Stimulated activated CD4-positive, alpha-beta T cell treated with anti-CD3 and anti-CD28 coated beads, Interleukin-15, amount 100 ng/mL, for 1 hour (primary cell): ENCODE measurements around the gene KIF3B.
"Not testable (repeated sequence)": the region's sequence is repeated elsewhere in the genome, so short reads cannot be mapped to it uniquely, and the experiment has no call there.

Experiments
- DNase-seq, 2 donors: peaks; one replicate each; pipeline ENCODE4 v3.0.0-alpha.2; 2020; ENCODE audit warnings: low read depth in 1 of 2, low spot score in 1 of 2

Gene KIF3B

DNA sequence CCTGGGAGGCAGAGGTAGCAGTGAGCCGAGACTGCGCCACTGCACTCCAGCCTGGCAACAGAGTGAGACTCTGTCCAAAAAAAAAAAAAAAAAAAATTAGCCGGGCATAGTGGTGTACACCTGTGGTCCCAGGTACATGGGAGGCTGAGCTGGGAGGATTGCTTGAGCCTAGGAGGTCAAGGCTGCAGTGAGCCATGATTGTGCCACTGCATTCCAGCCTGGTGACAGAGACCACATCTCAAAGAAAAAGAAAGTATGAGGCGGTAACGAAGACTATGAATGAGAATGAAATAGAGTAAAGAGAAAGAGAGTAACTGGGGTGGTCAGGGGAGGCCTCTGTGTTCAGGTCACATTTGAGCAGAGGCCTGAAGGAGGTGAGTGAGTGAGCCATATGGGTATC is 31.2 kb upstream of the KIF3B start:
- not testable (repeated sequence) for DNase-seq

DNA sequence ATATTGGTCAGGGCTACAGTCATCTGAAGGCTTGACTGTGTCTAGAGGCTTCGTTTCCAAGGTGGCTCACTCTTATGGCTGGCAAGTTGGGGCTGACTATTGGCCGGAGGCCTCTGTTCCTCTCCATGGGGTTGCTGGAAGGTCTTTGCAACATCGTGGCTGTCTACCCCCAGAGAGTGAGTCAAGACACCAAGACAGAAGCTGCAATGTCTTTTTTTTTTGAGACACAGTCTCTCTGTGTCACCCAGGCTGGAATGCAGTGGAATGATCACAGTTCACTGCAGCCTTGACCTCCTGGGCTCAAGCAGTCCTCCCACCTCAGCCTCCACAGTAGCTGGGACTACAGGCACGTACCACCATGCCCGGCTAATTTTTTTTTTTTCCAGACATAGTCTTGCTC is 29.4 kb upstream of the KIF3B start:
- DNase-seq = no peak

DNA sequence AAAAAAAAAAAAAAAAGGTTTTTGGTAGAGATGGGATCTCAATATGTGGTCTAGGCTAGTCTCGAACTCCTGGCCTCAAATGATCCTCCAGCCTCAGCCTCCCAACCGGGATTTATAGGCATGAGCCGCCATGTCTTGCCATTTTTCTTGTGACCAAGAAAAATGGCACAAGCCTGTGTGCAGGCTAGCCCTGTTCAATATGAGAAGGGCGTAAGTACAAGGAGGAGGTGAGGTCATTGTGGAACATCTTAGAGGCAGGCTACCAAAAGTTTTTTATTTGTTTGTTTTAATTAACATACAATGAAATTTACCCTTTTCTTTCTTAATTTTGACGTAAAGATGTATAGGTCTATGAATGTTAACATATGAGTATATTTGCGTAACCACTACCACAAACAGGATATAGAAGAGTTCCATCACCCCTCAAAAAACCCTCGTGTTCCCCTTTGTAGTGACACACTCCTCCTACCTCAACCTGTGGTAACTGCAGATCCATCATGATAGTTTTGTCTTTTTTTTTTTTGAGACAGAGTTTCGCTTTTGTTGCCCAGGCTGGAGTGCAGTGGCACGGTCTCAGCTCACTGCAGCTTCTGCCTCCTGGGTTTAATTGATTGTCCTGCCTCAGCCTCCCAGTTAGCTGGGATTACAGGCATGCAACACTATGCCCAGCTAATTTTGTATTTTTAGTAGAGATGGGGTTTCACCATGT is 28.3 kb upstream of the KIF3B start:
- no peak for DNase-seq

DNA sequence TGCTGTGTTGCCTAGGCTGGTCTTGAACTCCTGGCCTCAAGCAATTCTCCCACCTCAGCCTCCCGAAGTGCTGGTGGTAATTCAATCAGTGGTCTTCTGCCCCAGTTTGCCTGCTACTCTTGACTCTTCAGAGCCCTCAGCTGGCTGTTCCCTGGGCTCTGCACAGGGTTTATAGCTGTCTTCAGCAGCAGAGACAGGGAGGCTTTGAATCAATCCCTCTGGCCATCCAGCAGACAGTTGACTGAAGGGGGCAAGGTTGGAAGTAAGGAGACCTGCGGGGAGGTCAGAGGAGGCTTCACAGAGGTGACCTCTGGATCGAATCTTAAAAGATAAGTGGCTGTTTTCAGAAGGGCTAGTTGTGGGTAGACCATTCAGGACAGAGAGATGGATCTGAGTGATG is 26.0 kb upstream of the KIF3B start:
- no peak for DNase-seq

DNA sequence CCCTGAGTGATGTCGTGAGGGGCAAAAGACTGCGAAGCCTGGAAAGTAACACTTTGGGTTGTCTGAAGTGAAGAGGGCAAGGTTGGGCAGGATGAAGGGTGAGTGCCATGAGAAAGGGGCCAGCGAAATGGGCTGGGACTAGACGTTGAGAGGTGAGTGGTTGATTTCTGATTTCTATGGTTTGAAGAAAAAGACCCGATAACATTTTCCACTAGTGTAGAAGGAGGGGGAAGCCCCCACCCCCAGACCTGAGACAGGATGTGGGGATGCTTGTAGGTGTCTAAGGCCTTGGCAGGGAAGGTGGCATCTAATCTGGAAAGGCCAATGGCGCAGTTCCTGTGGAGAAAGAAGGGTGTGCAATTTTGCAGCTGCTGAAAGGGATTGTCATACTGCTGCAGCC is 25.3 kb upstream of the KIF3B start:
- peak in 1 of 2 donors; percentile 70 for DNase-seq

DNA sequence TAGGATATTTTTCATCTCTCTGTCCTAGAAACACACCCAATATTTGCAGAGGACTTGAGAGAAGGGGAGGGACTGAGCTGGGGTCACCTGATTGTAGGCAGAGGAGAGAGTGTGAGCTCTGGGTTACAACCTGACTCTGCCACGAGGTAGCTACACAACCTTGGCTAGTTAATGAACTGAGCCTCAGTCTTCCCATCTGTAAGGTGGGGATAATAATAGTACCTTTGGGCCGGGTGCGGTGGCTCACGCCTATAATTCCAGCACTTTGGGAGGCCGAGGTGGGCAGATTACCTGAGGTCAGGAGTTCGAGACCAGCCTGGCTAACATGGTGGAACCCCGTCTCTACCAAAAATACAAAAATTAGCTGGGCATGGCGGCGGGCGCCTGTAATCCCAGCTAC is 16.5 kb upstream of the KIF3B start:
- DNase-seq = not testable (repeated sequence)

DNA sequence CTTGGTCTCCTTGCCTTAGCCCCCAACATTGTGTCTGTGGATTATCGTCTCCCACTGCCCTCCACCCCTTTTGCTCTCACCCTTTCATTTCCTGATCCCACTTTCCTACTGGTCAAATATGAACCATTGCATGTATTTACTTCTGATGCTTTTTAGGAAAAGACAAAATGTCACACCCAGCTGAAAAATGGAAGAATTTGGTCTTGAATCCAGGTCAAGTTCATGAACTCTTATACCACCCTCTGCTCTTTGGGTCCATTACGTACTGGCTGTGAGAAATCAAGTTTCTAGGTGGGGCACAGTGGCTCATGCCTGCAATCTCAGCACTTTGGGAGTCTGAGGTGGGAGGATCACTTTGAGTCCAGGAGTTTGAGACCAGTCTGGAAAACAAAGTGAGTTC is 15.8 kb upstream of the KIF3B start:
- DNase-seq = no peak

DNA sequence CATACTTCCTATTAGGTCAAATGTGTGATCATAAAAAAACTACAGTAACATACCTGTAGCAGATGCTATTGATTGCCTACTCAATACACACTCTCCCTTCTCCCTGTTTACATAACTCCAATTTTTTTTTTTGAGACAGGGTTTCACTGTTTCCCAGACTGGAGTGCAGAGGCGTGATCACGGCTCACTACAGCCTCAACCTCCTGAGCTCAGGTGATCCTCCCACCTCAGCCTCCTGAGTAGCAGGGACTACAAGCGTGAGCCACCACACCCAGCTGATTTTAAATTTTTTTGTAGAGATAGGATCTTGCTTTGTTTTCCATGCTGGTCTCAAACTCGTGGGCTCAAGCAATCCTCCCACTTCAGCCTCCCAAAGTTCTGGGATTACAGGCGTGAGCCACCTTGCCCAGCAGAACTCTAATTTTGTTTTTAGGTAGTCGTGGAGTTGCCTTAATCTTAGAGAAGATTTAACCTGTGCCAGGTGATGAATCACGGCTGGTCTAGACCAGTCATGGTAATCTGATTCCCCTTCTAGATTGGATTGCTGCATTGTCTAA is 14.0 kb upstream of the KIF3B start:
- no peak for DNase-seq

DNA sequence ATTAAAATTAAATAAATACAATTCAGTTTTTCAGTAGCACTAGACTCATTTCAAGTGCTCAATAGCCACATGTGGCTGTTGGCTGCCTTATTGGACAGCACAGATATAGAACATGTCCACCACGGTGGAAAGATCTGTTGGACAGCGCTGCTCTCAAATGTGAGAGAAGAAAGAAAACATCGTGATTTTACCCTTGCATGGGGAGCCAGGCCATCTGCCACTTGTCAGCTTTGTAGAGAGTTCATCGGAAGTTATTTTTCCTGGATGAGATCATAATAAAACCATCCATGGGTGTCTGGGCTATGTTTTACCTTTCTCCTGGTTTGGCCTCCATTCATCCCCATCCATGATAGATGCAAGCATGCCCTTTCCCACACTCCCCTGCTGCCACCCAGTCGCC is 5.8 kb upstream of the KIF3B start:
- no peak for DNase-seq

DNA sequence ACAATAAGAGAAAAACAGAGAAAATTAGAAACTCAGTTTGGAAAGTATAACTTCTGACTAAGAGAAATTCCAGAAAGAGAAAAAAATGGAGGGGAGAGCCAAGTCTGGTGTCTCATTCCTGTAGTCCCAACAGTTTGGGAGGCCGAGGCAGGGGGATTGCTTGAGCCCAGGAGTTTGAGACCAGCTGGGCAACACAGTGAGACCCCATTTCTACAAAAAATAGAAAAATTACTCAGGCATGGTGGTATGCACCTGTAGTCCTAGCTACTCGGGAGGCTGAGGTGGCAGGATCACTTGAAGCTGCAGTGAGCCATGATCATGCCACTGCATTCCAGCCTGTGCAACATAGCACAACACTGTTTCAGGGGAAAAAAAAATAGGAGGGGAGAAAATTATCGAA is 3.1 kb upstream of the KIF3B start:
- DNase-seq = no peak

DNA sequence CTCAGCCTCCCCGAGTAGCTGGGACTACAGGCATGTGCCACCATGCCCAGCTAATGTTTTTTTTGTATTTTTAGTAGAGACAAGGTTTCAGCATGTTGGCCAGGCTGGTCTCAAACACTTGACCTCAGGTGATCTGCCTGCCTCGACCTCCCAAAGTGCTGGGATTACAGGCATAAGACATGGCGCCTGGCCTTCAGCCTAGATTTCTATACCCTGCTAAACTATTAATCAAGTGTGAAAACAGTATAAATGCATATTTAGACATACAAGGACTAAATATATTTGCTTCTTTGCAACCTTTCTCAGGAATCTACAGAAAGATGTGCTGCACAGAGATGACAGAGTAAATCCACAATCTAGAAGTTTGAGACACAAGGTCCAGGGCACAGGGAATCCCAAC is 2.3 kb upstream of the KIF3B start:
- not testable (repeated sequence) for DNase-seq

DNA sequence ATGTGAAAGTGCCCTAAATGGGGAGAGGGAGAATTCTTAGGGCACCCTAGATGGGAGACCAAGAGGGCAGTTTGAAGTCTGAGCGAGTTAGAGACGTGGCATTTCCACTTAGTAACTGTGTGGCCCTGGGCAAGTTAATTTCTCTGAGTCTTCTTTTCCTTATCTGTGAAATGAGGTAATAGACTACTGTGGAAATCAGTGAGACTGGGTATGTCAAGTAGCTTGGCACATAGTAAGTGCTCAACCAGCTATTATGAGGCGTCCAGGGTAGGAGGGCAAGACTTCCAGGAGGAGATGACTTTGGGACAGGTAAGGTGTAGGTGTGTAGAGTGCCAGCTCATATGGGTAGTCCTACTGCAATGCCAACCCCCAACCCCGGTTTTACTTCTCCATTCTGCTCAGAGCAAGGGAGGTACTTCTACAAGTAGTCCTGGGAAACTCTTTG is 770 bp downstream of the KIF3B start:
- no peak for DNase-seq

DNA sequence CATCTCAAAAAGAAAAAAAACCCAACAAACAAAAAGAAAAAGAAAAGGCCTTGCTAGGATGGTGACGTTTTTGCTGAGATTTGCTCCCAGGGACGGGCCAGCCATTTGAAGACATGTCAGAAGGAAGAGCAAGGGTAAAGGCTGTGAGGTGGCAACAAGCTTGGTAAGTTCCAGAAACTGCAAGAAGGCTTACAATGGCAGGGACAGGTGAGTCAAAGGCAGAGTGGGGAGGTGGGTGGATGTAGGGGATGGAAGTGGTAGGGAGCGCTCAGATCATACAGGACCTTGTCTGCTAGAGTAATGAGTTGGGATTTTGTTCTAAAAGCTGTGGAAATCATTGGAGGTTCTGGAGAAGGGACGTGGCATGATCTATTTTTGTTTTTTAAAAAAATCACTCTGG is 4.3 kb downstream of the KIF3B start:
- DNase-seq = no peak

DNA sequence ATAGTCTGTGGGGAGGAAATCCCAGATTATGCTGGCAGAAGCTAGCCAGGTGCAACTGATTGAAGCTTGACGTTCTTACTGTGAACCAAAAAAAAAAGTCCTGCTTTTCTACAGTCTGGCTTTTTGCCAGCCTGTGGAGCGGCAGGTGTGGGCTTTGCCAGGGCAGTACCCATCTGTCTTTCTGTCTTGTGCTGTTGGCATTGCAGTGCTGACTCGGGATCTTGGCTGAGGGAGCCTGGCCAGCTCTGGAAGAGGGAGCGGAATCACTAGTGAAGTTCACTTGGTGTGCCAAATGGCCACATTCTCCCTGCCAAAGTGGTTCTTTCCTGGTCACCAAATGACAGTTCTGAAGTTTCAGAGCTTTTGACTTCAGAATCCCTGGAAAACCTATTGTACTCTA is 5.0 kb downstream of the KIF3B start:
- no peak for DNase-seq

DNA sequence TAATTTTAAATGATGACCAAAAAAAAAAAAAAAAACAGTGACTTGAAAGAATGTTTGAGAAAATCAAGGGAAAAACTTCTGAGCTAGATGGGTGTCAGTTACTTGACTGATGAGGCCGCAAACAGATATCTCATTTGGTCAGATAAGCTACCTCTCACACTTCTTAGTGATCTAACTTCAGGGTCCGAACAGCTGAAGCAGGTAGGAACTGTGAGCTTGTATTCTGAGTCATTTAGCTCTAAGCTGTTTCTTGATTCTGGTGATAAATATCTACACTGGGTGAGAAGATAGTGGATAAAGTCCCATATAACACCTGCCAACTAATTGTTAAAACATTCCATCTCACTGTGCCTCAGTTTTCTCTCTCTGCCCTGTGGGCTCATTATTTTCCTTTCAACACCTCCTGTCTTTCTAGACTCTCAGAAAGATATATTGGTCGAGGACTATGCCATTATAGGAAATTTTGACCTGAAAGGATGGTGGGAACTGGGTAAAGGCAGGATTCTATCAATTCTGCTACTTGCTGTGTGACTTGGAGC is 7.7 kb downstream of the KIF3B start:
- DNase-seq = no peak

DNA sequence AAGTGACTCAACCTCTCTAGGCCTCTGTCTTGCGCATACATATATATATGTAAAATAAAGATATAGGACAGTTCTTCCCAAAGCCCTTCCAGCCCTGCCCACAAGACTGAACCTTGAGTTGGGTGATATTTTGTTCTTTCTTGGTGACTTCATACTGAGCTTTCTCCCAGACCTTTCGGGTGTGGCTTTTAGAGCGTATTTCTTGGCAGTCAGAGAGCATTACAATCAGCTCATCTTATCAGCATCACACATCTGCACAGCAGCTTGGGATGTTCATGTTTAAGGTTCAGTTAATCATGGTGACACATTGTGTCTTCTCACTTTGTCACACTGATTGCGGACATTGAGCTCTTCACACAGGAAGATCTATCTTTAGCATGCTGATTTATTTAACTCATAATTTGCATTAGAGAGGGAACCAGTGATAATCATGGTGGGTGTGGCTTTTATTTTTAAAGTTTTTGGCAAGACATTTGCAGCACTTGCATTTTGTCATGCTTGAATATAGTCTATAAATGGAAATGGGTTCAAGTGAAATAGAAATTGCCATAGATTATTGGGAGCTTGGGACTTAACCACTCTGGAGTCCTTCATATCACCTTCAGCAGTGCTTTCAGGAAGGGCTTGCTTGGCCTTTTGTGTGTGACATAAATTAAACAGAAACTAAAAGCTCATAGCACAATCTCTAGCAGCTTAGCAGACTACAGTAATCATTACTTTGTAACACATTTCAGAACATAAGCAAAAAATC is 8.3 kb downstream of the KIF3B start:
- no peak for DNase-seq

DNA sequence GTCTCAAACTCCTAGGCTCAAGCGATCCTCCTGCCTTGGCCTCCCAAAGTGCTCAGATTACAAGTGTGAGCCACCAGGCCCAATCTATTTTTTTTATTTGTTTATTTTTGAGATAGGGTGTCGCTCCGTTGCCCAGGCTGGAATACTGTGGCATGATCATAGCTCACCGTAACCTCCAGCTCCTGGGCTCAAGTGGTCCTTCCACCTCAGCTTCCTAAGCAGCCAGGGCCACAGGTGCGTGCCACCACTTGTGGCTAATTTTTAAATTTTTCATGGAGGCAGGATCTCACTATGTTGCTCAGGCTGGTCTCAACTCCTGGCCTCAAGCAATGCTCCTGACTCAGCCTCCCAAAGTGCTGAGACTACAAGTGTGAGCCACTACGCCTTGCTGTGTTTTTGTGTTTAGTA is 9.8 kb downstream of the KIF3B start:
- no peak for DNase-seq

DNA sequence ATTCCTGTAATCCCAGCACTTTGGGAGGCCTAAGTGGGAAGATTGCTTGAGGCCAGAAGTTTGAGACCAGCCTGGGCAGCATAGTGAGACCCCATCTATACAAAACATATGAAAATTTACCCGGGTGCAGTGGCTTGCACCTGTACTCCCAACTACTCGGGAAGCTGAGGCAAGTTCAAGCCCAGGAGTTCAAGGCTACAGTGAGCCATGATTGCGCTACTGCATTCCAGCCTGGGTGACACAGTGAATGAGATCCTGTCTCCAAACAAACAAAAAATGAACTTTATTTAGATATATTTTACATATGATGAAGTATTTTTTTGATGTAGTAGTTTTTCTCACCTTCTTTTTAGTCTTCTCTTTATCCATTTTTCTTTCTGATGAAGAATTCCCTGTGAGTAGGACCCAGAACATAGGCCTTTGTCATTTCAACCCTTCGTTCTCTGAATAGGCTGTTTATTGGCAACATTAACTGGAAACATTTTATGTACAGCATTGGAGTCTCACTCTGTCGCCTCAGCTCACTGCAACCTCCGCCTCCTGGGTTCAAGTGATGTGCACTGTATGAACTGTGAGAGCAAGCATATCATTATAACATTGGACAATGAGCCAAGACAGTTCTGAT is 10.9 kb downstream of the KIF3B start:
- no peak for DNase-seq

DNA sequence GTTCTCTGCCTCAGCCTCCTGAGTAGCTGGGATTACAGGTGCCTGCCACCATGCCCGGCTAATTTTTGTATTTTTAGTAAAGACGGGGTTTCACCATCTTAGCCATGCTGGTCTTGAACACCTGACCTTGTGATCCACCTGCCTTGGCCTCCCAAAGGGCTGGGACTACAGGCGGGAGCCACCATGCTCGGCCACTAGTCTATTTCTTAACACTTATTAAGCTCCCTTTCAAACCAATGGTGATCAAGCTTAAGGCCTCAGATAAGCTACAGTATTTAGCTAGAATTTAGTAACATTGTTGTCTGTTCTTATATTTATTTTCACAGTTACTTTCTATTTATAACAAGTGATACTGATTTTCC is 11.8 kb downstream of the KIF3B start:
- DNase-seq = not testable (repeated sequence)

DNA sequence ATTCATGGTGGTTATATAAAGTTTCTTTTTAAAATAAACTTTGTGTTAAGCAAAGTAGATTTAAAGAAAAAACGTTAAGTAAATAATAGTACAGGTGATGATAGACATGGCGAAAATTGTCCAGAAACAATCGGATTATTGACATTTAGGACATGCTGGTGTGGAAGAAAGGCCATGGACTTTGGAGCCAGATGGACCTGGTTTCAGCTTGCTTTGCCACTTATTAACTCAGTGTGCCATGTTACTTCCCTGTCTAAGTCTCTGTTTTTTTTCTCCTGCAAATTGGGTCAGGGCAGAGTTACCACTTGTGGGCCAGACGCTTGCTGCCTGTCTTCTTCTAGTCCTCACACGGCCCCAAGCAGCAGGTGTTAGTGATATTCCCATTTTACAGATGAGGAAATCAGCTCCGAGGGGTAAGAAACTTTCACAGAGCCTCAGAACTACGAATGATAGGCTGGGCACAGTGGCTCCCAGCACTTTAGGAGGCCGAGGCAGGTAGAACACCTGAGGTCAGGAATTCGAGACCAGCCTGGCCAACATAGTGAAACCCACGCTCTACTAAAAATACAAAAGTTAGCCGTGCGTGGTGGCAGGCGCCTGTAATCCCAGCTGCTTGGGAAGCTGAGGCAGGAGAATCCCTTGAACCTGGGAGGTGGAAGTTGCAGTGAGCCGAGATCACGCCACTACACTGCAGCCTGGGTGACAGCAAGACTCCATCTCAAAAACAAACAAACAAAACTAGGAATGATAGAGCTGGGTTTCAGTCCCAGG is 12.4 kb downstream of the KIF3B start:
- no peak for DNase-seq

DNA sequence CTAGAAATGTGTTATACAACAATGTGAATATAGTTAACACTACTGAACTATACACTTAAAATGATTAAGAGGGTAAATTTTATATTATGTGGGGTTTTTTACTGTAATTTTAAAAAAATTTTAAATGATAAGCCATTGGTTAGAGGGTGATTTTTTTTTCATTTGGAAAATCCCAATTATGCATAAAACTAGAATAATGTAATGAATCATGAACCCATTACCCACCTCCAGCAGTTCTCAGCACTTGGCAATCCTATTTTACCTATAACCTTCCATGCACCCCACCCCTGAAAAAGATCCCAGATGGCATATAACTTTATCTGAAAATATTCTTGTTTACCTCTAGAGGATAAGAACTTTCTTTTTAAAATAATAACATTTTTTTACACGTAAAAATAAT is 13.7 kb downstream of the KIF3B start:
- no peak for DNase-seq
